Measurements from ENCODE around the gene LRFN2.

Gene LRFN2

DNA sequence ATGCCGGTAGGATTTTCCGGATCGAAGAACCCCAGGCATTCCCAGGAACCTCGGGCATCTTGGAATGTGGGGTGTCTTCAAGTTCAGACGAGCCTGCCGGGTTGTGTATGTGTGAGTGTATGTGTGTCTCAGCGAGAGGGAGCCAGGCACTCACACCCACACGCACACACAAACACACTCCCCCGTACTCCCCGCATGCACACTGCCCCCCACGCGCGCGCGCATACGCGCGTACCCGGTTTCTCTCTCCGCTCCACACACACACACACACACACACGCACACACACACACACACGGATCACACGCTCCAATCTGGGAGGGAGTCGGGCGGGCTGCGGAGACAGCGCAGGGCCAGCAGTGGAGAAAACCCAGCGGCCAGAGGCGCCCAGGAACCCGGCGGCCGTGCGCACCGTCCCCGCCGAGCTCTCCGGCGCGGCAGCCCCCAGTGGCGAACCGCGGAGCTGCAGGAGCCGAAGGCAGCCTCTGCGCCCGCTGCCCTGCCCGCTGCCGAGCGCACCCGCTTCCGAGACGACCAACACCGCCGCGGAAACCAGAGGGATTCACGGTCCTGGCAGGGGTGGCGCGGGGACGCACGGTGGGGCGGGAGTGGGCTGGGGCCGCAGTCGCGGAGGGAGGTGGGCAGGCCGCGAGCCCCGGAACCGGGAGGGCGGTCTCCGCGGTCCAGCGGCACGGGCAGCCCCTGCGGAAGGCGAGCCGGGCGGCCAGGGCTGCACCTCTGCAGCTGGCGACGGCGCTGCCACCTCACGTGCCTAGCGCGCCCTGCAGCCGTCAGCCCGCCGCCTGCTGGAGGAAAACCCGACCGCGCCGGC, at the start of gene LRFN2:
Gene LRFN2 (minus strand): TSS at position 125 of the 830 bp plus-strand sequence.
- DNase-seq (ENCODE audit: low read depth) = no peak

DNA sequence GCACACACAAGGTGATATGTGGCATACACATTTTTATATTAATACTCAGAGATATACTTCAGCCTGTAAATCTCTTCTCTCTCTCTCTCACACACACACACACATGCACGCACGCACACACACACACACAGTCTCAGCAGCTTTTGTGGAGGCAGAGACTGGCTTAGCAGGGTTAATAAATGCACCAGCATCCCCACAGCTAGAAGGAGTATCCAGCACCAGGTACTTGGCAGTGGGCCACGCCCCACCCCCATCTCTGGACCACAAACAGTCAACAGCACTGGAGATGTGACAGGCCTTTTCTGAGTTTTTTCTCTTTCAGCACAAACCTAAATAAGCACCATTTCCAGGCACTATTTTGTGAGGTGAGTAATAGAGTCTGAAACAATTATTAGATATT, 47.3 kb upstream of the LRFN2 start:
- no peak for DNase-seq (ENCODE audit: low read depth)

DNA sequence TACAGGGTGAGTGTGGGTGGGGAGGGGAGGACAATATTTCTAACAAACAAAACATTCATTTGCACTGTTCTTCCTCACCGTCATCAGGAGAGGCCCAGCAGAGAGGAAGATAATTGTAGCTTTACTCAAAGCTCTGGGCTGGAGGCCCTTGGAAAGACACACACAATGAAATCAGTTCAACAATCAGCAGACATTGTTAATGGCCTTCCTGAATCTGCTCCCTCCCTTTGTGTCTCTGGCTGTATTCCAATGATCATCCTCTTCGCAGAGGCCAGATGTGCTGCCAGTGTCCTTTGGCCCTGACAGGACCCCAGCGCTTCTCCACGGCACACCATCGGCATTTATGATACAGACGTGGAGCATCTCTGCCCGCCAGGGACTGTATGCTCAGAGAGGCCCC, 44.6 kb upstream of the LRFN2 start:
- DNase-seq (ENCODE audit: low read depth) = no peak

DNA sequence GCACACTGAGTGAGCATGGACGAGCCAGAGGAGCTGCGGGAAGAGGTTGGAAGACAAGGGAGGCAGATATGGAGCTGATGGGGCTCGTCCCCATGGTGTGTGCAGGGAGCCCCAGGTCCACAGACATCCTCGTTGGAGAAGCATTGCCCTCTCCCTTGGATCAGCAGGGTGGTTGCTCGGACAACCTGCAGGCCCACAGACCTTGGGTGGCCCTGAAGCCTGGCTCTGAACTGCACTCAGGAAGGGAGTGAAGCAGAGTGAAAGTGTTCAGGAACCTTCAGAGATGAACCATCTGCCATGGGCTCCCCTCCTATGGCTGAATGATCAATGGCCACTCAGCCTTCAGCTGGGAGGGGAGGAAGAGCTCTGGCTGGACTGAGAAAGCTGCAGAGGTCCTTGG, 43.3 kb upstream of the LRFN2 start:
- DNase-seq (ENCODE audit: low read depth) = no peak

DNA sequence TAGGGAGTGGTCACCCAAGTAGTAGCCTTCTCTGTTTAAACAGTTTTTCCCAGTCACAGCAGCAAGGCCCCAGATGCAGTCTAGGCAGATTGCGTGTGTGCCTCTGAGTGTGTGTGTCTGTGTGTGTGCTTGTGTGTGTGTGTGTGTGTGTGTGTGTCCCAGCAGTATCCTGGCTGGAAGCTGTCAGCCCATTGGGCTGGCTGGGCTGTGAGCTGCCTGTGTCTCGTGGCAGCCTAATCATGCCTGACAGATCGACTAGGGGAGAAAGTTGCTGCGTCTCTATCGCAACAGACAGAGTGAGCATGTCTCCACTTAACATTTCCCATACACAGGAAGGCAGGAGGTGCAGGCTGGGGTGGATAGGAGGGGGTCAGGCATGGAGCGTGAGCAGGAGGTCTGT, 42.9 kb upstream of the LRFN2 start:
- no peak for DNase-seq (ENCODE audit: low read depth)

DNA sequence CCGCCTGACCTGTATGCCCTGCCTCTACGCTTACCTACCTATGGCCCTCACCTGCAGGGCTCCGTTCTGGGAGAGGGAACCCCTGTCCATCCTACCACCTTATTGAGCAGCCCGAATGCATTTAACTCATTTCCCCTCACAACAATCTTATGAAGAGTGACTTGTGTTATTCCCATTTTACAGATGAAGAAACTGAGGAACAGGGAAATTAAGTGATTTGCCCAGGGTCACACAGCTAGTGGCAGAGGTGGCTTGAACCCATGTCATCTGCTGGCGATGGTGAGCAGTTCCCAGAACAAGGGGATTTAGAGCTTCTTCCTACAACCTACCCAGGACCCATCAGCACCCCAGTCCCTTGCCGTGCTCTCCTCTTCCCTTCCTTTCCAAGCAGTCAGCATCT, 42.3 kb upstream of the LRFN2 start:
- no peak for DNase-seq (ENCODE audit: low read depth)

DNA sequence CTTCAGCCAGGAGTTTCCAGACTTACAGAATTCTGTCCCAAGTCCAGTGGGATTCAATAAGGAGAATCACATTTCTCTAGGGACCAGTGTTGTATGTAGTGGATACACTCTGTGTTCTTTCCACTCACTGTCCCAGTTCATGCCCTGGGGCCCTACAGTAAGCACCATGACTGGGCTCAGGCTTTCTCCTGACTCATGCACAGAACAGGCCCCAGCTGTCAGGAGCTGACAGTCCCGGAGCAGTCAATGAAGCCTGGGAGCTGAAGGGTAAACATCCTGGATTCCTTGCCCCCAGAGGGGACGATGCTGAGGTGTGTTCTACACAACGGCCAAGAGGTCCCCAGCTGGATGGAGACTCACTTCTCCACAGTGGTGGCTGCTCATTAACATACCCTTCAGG, 40.2 kb upstream of the LRFN2 start:
- no peak for DNase-seq (ENCODE audit: low read depth)

DNA sequence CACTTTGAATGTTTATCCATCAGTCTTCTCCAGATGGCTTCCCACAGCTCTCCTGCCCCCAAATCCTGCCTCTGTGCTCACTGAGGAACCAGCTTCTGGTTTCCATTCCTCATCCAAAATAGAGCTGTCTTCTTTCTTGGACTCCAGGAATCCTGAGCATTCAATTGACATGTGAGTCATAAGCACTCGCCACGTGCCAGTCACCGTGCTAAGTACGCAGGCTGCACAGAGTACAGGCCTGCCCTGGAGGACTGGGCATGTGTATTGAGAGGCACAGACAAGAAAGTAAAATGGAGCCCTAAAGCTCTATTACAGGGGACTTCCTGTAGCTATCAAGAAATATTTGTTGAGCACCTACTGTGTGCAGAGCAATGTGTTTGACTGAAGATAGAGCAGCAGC, 39.7 kb upstream of the LRFN2 start:
- no peak for DNase-seq (ENCODE audit: low read depth)

DNA sequence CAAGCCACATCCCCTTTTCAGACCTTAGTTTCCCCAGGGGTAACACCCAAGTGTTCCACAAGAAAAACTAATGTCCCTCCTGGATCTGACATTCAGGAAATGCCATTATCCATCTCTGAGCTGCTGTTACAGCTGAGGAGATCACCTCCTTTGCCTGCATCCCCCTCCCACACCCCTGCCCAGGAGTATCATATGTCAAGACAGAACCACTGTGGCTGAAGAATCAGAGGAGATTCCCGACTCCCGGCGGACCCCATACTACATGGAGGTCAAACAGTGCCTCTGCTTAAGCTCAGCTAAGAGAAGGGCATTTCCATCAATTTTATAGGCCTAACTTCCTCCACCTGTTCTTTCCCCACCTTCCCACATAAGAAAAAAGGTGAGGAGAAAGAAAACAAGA, 36.8 kb upstream of the LRFN2 start:
- DNase-seq (ENCODE audit: low read depth) = no peak

DNA sequence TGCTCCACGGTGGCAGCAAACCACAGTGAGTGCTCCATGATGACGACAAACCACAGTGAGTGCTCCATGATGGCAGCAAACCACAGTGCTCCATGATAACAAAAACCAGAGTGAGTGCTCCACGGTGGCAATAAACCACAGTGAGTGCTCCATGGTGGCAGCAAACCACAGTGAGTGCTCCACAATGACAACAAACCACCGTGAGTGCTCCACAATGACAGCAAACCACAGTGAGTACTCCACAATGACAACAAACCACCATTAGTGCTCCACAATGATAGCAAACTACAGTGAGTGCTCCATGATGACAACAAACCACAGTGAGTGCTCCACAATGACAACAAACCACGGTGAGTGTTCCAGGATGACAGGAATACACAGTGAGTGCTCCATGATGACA, 36.0 kb upstream of the LRFN2 start:
- DNase-seq (ENCODE audit: low read depth) = no peak

DNA sequence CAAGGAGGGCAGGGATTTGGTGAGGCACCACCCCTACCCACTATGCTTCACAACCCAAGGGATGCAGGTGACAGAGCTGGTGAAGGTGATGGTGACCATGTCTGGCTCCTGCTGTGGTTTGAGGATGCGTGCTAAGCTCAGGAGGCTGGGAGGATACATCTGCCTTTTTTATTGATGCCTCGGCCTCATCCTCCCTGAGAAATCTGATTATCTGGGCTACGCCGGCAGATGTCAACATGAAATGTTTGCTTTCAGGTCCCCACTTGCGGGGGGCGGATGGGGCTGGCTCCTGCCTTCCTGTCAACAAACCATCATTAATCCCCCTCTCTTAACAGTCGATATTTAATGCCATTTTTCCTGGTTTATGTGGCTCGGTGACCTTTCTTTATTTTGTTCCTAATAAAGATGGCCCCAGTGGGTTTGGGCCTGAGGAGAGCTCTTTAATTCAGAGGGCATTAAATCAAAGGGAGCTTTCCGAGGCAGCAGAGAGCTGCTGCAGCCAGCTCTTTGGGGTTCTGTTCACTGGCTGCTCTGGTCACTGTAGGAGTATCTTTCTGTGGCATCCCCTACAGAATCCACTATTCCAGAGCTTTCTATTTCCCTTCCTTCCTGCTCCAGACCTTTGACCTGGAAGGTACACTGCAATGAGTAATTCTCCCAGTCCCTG, 33.5 kb upstream of the LRFN2 start:
- no peak for DNase-seq (ENCODE audit: low read depth)

DNA sequence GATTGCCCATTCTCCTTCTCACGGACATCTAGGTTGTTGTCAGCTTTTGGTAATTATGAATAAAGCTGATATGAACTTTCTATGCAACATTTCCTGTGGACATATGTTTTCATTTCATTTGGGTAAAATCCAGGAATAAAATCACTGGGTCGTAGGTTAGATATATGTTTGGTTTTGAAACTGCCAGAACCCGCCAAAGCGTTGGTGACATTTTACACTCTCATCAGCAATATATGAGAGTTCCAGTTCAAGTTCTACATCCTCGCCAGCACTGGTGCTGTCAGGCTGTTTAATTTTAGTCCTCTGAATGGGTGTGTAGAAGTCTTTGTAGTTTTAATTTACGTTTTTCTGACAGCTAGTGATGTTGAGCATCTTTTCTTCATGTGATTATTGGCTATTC, 27.5 kb upstream of the LRFN2 start:
- no peak for DNase-seq (ENCODE audit: low read depth)

DNA sequence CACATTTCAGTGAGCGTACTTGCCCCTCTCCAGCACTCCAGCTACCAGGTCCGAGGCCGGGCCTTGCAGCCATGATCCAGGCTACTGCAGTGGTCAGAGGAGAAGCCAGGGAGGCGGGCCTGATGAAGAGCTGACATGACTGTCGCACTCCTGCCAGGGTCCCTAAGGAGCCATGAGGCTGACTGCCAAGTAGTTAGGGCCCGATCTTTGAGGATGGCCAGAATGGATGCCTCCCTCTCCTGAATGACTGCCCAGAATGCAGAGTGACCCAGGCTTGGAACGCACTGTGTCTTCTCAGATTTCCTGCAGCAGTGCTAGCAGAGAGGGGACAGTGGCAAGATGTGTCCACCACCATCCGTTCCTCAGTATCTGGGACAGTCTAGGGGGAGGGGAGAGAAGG, 24.7 kb upstream of the LRFN2 start:
- no peak for DNase-seq (ENCODE audit: low read depth)

DNA sequence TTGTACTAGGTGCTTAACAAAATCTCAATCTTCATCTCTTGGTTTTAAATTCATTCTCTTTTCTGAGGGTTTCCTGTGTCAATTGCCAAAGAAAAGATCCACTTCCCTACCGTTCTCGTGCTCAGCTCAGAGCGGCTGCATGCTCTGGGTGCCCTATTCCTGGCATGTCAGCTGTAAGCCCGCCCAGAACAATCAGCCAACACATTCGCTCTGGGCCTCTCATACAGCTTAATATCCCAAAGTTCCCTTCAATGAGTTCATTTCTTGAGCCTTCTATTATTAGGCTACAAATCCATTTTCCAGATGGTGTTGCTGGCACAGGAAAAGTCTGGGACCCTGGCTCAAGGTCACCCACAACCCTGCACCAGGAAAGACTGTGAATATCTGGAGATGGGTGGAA, 24.3 kb upstream of the LRFN2 start:
- no peak for DNase-seq (ENCODE audit: low read depth)

DNA sequence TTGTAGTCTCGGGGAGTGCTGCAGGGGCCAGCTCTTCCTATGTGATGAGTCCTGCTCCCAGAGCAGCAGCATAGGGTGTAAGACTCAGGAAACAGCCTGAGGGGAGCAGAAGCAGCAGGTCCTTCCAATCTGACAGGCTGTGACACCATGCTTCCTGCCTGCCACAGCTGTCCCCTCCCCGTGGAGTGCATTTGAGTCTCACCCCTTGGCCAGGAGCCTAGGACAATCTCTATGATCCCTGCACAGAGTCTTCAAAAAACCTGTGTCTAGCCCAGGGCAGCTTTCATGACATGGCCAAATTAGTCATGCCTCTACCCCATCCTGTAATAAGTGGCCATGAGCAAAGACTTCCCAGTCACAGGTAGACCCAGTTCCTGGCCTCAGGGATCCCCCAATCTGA, 23.1 kb upstream of the LRFN2 start:
- DNase-seq (ENCODE audit: low read depth) = no peak

DNA sequence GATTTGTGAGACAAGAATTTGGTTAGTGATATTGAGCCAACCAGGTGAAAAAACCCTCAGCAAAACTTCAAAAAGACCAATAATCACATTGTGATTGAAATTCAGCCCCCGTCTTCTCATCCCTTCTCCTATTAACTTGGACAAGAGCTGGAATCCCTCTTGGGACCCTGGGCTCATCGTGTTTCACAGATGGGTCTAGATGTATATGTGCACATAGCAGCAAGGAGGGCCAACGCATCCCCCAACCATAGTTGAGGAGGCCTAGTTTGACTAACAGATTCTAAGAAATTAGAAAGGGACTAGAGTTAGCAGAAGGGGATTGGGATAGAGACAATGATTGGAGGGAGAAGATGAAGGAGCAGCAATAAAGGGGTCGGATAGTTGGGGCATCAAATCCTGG, 19.8 kb upstream of the LRFN2 start:
- DNase-seq (ENCODE audit: low read depth) = no peak

DNA sequence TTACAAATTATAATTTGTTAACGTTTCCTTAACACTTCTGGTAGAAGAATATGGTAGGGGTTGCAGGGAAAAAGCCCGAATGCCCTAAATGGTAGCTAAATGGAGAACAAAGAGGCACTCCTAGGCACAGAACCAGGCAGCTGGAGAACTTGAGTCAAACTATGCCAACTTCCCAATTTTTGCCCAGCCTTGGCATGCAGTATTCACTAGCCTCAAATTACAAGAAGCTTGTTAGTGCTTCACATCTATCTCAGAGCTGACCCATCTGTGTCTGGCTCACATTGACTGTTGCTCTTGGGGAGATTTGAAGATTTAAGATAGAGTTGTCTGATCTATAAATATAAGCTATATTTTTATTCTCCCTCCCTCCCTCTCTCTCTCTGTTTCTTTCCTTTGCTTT, 19.4 kb upstream of the LRFN2 start:
- DNase-seq (ENCODE audit: low read depth) = no peak

DNA sequence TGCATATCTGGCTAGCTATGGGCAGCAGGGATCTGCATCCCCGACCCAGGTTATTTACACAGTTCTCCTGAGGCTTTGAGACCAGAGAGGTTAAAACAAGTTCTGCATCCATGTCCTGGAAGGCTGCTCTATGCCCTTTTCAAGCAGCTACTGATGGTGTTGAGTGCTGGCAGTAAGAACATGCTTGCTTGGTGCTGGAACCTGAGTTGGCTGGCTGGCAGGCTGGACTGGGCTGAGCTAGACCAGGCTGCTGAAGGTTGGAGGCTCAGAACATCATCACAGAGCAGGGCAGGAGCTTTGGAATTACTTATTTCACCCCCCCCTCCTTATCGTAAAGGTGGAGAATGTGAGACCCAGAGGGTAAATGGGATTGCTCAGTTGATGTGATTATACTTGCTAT, 16.9 kb upstream of the LRFN2 start:
- DNase-seq (ENCODE audit: low read depth) = no peak

DNA sequence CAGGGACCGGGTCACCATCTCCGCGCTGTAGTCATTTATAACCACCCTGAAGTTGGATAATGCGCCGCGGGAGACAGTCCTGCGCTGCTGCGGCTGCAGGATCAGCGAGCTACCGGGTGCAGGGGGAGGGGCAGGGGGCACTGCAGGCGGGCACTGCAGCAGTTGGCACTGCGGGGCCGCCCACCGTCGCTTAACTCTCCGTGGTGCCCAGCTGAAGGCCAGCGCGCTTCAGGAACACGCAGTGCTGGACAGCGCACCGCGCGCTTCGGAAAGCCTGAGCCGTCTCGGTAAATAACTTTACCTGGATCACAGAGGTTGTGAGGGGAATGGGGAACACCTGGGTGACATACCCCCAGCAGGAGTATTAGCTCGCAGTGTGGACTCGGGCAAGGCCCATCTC, 12.4 kb upstream of the LRFN2 start:
- no peak for DNase-seq (ENCODE audit: low read depth)

DNA sequence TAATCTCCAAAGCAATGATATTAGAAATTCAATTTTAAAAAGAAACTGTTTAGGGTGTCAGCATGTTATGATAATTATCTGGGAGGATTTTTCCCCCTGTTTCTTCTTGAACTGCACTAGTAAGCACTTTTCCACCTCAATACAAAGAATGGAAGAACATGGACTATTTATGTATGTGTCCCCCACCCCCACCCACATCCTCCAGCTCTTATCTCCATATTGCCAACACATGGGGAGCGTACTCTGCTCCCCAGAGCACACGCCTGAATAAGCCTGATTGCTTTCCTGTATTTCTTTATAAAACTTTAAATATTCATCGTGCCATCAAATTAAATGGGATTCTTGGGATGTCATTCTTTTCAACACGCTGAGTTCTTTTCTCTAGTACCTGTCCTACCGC, 11.4 kb upstream of the LRFN2 start:
- no peak for DNase-seq (ENCODE audit: low read depth)

DNA sequence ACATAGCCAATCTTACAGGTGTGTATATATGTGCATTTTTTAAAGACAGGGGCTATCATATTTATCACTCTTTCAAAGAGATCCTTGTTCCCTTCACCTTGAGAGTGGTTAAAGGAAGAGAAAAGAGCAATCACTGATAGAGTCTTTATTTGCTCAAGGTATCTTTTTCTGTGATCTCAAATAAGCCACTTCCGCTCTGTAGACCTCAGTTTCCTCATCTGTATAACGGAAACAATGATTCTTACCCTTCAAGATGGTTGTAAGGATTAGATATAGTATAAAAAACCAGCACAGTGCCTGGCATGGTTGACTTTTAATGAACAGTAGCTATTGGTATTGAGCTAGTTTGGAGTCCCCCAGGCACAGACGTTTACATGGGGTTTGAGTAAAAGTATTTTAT, 10.1 kb upstream of the LRFN2 start:
- DNase-seq (ENCODE audit: low read depth) = no peak

DNA sequence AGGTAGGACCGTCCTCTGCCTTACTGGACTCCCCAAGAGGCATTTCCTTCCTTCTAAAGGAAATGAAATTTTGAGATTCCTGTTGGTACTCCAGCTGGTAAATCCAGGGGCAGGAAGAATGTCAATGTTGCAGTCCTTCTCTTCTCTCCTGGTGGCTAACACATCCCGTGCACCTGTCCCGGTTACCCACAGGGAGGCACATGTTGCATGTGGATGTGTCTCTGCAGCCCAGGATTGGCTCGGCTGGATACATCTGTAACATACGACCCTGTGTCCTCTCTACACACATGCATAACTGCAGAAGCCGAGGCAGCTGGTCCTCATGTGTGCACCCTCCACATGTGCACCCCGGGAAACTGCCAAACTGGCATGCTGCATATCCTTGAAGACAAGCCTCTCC, 1.3 kb upstream of the LRFN2 start:
- no peak for DNase-seq (ENCODE audit: low read depth)

DNA sequence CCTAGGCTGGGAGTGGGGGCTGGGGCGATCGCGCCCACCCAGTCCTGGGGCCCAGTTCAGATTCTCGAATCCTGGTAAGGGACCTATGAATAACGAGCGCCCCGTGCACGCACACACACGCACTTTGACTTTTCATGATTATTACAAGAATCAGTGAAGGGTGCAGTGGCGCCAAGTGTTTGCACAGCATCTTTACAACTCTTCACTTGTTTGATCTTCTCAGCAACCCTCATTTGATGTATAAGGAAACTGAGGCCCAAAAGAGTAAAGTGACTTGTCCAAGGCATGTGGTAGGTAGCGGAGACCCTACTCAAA, 863 bp upstream of the LRFN2 start:
- no peak for DNase-seq (ENCODE audit: low read depth)

All from HS-27A (cell line).